Liver (tissue), 3 donors: ENCODE results near the gene TYSND1.

Experiments used
- CTCF ChIP-seq: fragments of 150-350 bp; IDR thresholded peaks from 2 replicates; pipeline ENCODE4 v1.5.1; 2017; ENCODE audit warnings: improper control_type of control experiment, low read depth, low read length; ENCODE audit not compliant: missing input control
- HNF4G ChIP-seq: IDR thresholded peaks from 2 replicates; pipeline ENCODE4 v1.6.1; 2016; ENCODE audit warnings: antibody characterized with exemption
- RAD21 ChIP-seq, 2 donors: IDR thresholded peaks; 2 replicates each; pipeline ENCODE4 v1.6.1; 2016; ENCODE audit warnings: antibody characterized with exemption in 2 of 2, mild to moderate bottlenecking in 2 of 2
- REST ChIP-seq: IDR thresholded peaks from 2 replicates; pipeline ENCODE4 v1.6.1; 2016; ENCODE audit warnings: antibody characterized with exemption, mild to moderate bottlenecking
- donor health status: healthy.
- donor health status: healthy.

- no peak for TF ChIP-seq CTCF
- TF ChIP-seq HNF4G = no peak
- no peak for TF ChIP-seq REST
- TF ChIP-seq RAD21 (IDR thresholded peaks at IDR 0.05) = no peak
These were observed 19.9 kb upstream of the TYSND1 start for GRCh38 chr10:70166394-70166793.
